GM12892 (cell line): ENCODE results near the gene EFNA5.

Experiments
- POLR2A ChIP-seq: IDR thresholded peaks from 2 replicates; pipeline ENCODE4 v1.6.1; 2011; ENCODE audit warnings: low read depth, low read length, control low read depth
- POLR2AphosphoS5 ChIP-seq: IDR thresholded peaks from 2 replicates; pipeline ENCODE4 v1.6.1; 2011; ENCODE audit warnings: low read depth, low read length, control low read depth

DNA sequence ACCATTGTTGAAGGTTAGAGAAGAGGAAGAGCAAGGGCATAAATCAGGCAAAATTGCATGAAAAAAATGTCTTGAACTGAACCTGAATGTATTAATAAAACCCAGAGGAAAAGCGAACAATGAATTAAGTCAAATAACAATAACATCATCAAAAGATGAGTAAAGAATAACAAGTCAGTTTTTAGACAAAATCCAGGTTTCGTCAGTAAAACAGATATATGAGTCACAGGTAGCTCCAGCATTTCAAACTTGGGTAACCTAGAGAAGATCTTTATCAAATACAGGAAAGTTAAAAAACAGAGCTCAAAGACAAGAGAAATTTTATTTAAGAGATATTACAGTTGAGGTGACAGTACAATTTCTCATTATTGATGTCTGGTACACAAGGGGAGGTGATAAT lies 332.4 kb downstream of the EFNA5 start:
- TF ChIP-seq POLR2AphosphoS5: no peak
- no peak for TF ChIP-seq POLR2A
